GM19328 (cell line): ENCODE measurements around the gene RMND1.
"Not testable (repeated sequence)": the region's sequence is repeated elsewhere in the genome, so short reads cannot be mapped to it uniquely, and the experiment has no call there.

Experiments
- ATAC-seq: cut with Tn5 transposase; IDR thresholded peaks from one replicate; pipeline ENCODE4 v1.9.1; 2021; ENCODE audit warnings: mild to moderate bottlenecking, moderate library complexity; ENCODE audit not compliant: unreplicated experiment

The RMND1 gene

DNA sequence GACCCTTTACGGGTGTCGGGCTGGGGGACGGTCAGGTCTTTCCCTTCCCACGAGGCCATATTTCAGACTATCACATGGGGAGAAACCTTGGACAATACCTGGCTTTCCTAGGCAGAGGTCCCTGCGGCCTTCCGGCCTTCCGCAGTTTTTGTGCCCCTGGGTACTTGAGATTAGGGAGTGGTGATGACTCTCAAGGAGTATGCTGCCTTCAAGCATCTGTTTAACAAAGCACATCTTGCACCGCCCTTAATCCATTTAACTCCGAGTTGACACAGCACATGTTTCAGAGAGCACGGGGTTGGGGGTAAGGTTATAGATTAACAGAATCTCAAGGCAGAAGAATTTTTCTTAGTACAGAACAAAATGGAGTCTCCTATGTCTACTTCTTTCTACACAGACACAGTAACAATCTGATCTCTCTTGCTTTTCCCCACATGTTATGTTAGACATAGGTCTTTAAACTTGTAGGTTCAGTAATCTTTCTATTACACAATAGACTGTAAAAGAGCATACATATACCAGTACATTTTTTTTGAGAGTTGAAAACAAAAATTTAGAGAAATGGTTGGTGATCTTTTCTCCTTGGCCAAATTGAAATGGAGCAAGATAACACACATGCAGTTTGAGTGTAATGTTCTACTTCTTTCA, 3.9 kb upstream of the RMND1 start:
- not testable (repeated sequence) for ATAC-seq

DNA sequence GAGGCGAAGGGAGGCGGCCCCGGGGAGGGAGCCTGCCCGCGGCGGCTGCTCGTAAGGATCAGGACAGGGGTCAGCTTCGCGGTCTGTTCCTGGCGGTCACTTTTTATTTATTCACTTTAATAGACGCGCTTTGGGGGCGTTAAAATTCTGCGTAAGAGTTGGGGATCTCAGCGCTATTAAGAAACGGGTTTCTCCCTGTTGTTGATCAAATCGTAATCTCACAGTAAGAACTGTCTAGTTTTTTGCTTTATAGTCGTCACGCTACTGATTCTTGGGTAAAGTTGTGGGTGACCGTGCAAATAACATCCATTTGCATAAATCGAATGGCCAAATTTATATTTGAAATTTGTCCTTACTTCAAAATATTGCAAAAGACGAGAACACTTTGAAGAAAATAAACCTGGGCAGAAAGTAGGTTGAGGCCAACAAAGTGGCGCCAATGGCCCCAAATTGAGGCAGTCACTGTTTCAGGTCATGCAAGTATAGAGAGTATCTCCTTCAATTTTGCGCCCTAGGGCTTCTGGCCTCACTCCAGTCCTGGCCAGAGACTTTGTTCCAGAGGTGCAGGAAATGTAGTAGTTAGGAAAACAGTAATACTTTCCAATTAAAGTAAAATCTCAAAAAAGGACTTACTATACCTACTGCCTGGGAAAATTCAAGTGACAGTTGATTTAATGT, 963 bp upstream of the RMND1 start:
- no peak for ATAC-seq

DNA sequence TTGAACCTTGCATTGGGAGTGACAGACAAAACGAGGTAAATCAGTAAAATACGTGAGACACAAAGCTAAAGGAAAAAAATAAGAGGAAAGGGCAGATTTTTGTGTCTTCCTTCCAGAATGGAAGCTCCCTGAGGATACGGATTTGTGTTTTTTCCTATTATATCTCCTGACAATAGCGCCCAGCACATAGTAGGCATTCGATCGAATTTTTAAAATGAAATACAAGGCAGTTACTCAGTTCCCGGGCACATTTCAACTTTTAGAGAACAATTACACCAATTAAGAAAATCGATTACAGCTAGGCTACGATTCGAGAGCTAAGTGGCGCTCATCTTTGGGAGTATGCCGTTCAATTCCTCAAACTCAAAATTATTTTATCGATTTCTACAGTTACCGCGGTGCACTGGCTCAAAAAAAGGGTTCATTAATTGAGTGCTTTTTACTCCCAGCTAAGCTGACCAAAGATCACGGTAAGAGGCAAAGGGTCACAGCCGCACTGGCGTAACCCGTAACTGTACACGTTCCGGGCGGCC, 443 bp downstream of the RMND1 start:
- no peak for ATAC-seq

DNA sequence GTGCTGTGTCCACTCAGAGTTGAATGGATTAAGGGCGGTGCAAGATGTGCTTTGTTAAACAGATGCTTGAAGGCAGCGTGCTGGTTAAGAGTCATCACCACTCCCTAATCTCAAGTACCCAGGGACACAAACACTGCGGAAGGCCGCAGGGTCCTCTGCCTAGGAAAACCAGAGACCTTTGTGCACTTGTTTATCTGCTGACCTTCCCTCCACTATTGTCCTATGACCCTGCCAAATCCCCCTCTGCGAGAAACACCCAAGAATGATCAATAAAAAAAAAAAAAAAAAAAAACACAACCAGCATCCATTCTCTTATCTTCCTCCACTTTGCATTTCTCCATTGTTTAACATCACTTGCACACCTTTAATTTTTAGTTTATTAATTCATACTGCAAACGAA, 998 bp downstream of the RMND1 start:
- not testable (repeated sequence) for ATAC-seq

DNA sequence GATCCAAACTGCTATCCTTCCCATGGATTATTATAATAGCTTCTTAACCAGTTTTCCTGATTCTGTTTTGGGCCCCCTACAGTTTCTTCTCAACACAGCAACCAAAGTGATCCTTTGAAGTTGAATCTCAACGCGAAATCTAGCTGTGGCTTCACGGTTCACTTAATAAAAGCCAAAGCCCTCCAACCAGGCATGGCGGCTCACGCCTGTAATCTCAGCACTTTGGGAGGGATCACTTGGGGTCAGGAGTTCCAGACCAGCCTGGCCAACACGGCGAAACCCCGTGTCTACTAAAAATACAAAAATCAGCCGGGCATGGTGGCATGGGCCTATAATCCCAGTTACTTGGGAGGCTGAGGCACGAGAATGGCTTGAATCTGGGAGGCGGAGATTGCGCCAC, 3.3 kb downstream of the RMND1 start:
- no peak for ATAC-seq

DNA sequence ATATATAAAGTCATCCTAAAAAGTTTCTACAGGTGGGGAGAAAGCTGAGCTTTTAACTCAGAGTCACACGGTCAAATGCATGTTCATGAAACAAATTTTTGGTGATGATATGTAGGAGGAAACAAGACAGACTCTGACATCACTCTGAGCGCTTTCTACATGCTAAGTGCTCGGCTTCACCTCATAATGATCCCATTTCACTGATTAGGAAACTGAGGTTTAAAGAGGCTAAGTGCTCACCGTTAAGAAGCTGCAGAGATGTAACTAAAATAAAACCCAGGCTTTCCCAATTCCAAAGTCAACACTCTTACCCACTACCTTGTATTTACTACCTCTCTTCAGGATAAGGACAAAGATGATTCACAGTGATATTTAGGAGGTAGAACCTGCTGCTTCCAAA, 4.7 kb downstream of the RMND1 start:
- no peak for ATAC-seq

DNA sequence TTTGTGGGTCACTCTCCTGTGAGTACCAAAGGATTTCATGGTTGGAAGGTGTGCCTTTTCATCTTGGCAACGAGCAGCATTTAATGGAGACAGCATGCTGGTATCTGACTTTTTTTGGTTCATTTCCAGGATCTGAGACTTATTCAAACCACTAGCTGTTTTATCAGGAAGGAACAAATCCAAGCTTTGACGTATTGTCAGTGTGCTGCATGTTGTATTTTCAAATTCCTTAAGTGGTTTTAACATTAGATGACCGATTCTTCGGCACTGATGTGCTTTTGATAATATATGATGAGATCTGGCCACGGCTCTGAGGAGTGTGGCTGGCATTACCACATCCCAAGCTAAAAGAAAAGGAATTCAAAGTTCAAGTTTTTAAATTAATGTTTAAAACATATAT, 6.4 kb downstream of the RMND1 start:
- no peak for ATAC-seq

DNA sequence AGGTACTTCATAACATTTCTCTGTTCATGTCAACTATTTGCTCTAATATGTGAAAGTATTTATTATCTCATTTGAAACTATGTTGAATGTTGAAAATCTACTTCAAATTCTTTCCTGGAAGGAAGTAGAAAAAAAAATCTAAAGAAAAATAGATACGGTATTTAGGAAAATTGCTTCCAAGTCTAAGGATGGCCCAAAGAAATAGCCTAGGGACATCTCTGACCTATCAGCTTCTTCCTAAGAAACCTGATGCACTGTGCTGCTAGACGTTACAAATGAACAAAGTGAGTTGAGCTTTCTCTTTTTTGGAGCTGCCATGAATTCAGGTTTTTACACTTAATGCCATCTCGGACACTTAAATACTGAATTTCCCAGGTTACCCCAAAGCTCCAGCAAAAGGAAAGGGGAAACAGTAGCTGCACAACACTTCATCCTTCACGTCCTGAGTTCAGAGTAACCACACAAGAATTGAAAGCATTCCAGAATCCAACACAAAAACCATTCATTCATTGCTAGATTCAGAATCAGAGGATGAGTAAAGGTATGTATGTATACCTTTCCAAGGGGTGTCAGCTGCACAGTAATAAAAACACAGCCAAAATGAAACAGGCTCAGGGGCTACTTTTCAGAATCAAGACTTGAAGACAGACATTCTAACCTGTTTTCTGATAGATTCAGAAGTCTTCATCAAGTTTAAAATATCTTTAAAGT, 7.9 kb downstream of the RMND1 start:
- ATAC-seq: no peak

DNA sequence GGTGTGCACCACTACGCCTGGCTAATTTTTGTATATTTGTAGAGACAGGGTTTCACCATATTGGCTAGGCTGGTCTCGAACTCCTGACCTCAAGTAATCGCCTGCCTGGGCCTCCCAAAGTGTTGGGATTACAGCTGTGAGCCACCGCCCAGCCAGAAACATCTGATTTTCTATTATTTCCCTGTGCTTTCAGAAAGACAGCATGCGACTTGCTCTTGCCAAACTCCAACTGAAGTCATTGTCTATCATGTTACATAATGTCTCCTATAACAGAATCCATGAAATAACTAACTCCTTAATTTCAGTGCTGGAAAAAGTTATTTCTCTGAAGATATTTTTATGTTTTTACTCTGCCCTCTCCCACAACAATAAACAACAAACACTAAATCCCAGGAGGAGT, 8.5 kb downstream of the RMND1 start:
- no peak for ATAC-seq

DNA sequence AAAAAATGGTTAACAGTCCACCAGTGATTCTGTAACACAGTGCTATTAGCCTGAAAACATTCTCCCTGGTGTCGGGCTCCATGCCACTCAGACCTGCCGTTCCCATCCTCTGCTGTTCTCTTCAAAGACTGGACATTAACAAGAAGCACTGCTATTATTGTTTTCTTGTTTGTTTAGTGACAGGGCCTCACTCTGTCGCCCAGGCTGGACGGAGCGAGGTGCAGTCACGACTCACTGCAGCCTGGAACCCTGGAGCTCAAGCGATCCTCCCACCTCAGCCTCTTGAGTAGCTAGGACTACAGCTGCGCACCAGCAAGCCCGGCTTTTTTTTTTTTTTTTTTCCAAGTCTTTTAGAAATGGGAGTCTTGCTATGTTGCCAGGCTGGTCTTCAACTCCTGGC, 9.6 kb downstream of the RMND1 start:
- no peak for ATAC-seq

DNA sequence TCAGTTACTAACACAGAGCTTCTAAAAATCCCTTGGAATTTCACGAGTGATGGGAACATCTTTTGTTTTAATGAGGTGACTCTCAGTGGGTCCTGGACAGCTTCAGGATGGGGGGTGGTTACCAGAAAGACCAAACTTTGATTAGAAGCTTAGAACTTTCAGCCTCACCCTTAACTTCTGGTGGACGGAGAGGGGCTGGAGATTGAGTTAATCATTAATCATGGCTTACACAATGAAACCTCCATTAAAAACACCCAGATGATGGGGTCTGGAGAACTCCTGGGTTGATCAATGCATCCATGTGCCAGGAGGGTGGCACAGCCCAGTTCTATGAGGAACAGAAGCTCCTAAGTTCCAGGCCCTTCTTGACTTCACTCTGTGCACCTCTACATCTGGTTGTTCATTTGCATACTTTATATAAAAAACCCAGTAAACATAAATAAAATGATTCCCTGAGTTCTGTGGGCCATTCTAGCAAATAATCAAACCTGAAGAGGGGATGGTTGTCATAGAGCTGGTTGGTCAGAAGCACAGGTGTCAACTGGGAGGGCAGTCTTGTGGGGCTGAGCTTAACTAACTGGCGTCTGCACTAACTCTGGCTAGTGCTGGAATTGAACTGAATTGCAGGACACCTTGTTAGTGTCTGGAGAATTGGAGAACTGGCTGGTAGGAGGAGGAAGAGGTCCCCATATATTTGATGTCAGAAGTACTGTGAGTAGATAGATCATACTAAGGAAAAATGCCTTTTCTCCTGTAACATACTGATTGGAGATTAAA, 10.3 kb downstream of the RMND1 start:
- ATAC-seq: no peak

DNA sequence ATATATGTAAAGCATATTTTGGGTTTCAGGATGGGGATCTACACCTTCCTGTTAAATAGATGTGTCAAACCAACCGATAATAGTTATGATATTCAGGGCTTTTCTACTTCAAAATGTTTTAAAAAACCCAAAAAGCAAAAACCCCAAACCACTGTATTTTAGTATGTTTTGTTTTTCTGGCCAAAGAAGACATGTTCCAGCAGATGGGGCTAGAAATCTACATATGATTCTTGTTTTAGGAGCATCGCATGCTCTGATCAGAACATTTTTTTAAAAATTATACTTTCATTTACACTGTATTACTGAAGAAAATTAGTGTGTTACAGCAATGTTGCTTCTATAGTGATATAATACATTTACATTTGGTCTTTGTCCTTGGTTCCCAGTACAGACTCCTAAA, 11.0 kb downstream of the RMND1 start:
- ATAC-seq: no peak

DNA sequence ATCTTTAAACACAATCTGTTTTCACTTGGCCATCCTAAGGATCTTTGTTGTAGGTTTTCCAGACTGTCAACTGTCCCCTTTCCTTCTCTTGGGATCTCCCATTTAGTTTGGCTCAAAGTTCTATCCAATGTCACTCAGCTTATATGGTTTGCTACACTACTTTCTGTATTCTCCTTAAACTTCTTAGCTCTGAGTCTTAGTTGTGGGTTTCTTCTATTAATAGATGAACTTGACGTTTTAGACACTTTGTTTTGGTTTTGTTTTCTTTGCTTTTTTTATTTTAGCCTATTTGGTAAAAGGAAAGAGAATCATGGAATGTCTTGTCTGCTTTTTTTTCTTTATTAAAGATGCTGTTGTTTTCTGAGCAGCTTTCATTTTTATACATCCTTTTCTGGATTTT, 11.4 kb downstream of the RMND1 start:
- ATAC-seq: no peak

DNA sequence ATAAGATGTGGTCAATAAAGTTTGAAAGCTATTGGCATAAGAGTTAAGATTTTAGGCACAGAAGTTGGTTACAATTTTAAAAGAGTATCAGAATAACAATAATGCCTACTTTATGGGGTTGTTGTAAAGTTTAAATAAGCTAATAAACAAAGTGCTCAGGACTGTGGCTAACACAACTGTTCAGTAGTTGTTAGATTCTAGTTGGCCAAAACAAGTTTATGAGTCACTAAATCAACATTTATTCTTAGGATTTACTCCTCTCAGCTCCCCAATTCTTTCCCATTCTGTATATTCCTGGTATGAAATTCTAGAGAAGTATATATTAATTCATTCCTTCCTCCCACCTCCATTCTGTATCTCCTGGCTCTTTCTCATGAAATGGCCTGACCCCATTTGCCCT, 14.5 kb downstream of the RMND1 start:
- ATAC-seq: no peak

DNA sequence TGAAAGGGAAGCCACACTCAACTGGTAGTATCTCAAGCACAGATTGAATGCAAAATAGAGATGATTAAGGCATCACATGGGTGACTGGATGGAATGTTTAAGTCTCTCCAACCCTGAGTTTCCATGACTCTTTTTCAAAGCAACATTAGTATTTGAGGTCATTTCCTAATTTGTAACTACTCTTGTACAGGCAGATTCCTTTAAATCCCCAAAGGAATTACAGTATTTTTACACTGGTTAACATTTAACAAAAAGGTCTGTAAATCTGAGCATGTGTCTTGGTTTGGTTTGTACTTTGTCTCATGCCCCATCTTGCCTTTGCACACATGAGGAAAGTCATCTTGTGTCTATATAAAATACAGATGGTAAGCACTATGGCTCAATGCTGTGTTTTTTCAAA, 15.1 kb downstream of the RMND1 start:
- no peak for ATAC-seq

DNA sequence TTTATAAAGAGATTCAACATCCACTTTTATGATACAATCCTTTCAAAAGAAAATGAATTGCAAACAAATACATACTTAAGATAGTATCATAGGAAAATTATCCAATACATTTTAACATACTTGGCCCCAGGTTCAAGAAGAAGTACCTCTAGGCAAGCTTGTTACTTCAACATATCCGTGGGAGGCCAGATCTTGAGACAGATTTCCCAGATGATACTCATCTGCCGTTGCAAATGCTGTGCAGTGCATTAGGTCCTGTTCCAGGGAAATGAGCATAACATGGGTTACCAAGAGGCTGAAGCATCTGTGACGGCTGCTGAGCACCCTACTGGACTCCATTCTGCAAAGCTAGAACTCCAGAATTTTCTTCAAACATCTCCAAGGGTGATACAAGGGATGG, 15.6 kb downstream of the RMND1 start:
- no peak for ATAC-seq

DNA sequence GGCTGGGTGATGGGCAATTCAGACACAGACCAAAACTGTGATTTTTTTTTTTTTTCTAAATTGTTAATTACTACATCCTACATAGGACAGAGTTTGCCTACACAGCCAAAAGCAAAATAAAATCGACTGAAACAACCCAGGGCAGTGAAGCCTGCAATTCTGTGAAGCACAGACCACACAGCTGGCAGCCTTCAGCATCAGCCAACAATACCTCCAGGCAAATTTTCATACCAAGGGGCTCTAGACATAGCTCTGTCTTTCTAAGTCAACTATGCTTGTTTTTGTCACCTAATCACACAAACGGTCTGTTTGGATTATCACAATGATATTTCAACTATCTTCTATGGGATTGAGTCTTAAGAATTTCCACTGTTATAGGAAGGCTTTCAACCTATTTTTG, 17.6 kb downstream of the RMND1 start:
- ATAC-seq: peak; percentile 58

DNA sequence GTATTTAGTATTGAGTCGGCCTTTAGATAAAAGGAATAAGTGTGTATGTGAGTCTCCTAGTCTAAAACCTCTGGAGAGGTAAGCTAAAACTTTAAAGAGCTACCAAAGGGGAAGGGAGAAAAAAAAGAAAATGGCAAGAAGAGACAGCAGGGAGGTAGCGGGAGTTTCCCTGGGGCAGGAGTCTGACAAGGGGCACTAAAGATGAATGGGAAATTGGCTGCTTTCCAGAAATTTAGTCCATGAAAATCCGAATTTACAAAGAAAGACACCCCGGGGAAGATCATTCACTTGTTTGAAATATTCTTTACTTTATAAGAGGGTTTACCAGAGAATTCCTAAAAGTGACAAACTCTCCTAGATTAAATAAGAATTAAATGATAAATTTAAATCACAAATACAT, 19.3 kb downstream of the RMND1 start:
- no peak for ATAC-seq

DNA sequence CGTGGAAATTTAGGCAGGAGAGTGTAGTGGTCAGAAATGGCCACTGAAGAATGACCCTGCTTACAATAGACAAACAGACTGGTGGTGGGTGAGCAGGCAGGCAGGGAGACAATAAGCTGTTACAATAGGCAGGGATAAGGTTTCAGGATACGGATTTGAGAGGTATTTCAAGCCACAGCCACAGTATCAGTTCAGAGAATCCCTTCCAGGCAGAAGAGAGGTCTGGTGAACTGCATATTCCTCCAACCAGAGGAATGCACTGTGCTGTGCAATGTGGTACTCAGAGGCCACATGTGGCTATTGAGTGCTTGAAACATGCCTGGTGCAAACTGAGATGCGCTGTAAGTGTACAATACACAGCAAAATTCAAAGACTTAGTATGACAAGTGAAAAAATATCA, 20.6 kb downstream of the RMND1 start:
- no peak for ATAC-seq

DNA sequence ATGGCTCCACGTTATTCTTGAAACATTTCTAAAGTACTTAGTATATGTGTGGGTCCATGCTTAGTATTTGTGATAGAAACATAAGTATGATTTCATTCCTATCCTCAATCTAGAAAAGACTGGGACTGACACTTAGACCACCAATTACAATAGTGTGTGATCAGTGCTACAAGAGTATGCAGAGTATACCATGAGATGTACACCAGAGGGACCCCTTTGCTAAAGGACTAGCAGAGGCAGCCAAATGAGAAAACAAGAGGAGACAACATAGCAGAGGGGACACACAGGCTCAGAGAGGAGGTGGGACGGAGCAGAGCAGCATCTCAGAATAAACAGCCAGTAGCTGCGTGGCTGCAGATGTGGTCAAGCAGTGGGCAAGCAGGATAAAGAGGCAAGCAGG, 21.0 kb downstream of the RMND1 start:
- ATAC-seq: no peak

DNA sequence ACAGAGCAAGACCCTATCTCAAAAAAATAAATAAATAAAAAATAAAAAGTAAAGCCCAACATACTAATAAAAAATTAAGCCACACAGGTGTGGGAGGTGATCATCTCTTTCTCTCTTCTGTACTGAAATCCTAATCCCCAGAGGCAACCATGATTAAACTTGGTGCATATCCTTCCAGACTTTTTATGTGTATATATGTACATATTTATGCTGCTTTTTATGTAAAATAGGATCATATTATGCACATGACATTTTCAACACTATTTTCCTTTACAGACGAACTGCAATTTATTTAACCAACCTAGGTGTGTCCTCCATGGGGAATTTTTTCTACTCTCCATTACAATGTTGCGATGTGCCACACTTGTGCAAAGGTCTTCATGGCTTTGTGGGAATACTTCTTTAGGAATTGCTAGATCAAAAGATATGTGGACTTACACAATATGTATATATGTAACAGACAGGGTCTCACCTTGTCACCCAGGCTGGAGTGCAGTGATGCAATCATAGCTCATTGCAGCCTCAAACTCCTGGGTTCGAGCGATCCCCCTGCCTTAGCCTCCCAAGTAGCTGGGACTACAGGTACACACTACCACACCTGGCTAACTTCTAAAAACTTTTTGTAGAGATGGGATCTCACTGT, 23.7 kb downstream of the RMND1 start:
- ATAC-seq: no peak
